Keratinocyte (primary cell): ENCODE data around the gene SPRED1. TPM values are rescaled to one million over a fixed set of nuclear protein-coding genes. Genes with fewer than 3 reads are reported as not detected.

Experiments used
- DNase-seq: peaks from one replicate; pipeline ENCODE4 v3.0.0-alpha.2; 2011; ENCODE audit warnings: low read depth, missing footprints, low spot score
- FAIRE-seq: peaks from 2 replicates; lab custom pipeline; 2011; peaks lifted over from hg19 to GRCh38; lab: Jason Lieb, UNC
- H2AFZ ChIP-seq: 2 replicates; pipeline ENCODE4 v1.6.0; 2012; ENCODE audit warnings: low read length, control low read depth, inconsistent platforms; ENCODE audit not compliant: control insufficient read depth
- H3K27ac ChIP-seq: 2 replicates; pipeline ENCODE4 v1.5.1; 2011; ENCODE audit warnings: low read length; ENCODE audit not compliant: control insufficient read depth, insufficient read depth
- H3K27me3 ChIP-seq: 3 replicates; pipeline ENCODE4 v1.6.0; 2011; ENCODE audit warnings: low read length; ENCODE audit not compliant: control insufficient read depth, insufficient read depth; ENCODE audit errors: extremely low read depth
- H3K36me3 ChIP-seq, 2 experiments: 2 replicates in 1 of 2; 3 replicates in 1 of 2; pipeline ENCODE4 v1.5.1; 2011; ENCODE audit warnings: low read length in 2 of 2, mild to moderate bottlenecking in 1 of 2; ENCODE audit not compliant: control insufficient read depth in 2 of 2, insufficient read depth in 2 of 2; ENCODE audit errors: extremely low read depth in 1 of 2
- H3K4me1 ChIP-seq: 3 replicates; pipeline ENCODE4 v1.5.1; 2011; ENCODE audit warnings: low read length; ENCODE audit not compliant: control insufficient read depth, insufficient read depth; ENCODE audit errors: extremely low read depth
- H3K4me2 ChIP-seq: 3 replicates; pipeline ENCODE4 v1.6.0; 2011; ENCODE audit warnings: low read depth, low read length; ENCODE audit not compliant: control insufficient read depth, insufficient read depth; ENCODE audit errors: extremely low read depth
- H3K4me3 ChIP-seq, 3 experiments: fragments of 200-600 bp in 1 of 3; sonication (generic) in 1 of 3; 2 replicates in 2 of 3; 3 replicates in 1 of 3; pipeline ENCODE4 v1.5.1; 2011 to 2016; ENCODE audit warnings: low read length in 3 of 3, mild to moderate bottlenecking in 3 of 3, control low read depth in 2 of 3, inconsistent platforms in 1 of 3, low read depth in 1 of 3, mixed read lengths in 1 of 3, mixed run types in 1 of 3, moderate library complexity in 1 of 3; ENCODE audit not compliant: control insufficient read depth in 2 of 3, insufficient read depth in 2 of 3; ENCODE audit errors: extremely low read depth in 1 of 3
- H3K79me2 ChIP-seq: 2 replicates; pipeline ENCODE4 v1.6.0; 2012; ENCODE audit warnings: low read length; ENCODE audit not compliant: control insufficient read depth, insufficient read depth
- H3K9ac ChIP-seq: 3 replicates; pipeline ENCODE4 v1.6.0; 2011; ENCODE audit warnings: low read length; ENCODE audit not compliant: control insufficient read depth, insufficient read depth; ENCODE audit errors: extremely low read depth
- H3K9me1 ChIP-seq: 3 replicates; pipeline ENCODE4 v1.6.0; 2011; ENCODE audit warnings: low read length; ENCODE audit not compliant: control insufficient read depth, insufficient read depth; ENCODE audit errors: extremely low read depth
- H3K9me3 ChIP-seq: 2 replicates; pipeline ENCODE4 v1.5.1; 2012; ENCODE audit warnings: low read depth, low read length; ENCODE audit not compliant: control insufficient read depth
- H4K20me1 ChIP-seq: 3 replicates; pipeline ENCODE4 v1.6.0; 2011; ENCODE audit warnings: low read length; ENCODE audit not compliant: control insufficient read depth, insufficient read depth; ENCODE audit errors: extremely low read depth
- CTCF ChIP-seq, 3 experiments: IDR thresholded peaks in 1 of 3; conservative IDR thresholded peaks in 1 of 3; optimal IDR thresholded peaks in 1 of 3; 2 replicates in 2 of 3; 3 replicates in 1 of 3; pipeline versions ENCODE3 to v1.5.1; 2011; ENCODE audit warnings: low read length in 3 of 3, mild to moderate bottlenecking in 3 of 3, moderate library complexity in 2 of 3, control low read depth in 1 of 3, inconsistent platforms in 1 of 3; ENCODE audit not compliant: insufficient read depth in 2 of 3; ENCODE audit errors: extremely low read depth in 1 of 3
- EZH2 ChIP-seq: IDR thresholded peaks from one replicate; pipeline ENCODE4 v1.6.1; 2012; ENCODE audit warnings: inconsistent platforms, mild to moderate bottlenecking, low read length, moderate library complexity
- dilution Hi-C: fragments of 300-500 bp; cut with MboI; formaldehyde crosslinking; loops from one replicate; pipeline ENCODE4 v1.7.0; 2020; ENCODE audit warnings: low sequenced_read_pairs; ENCODE audit not compliant: extremely low pct_ligation_motif_present
- polyA plus RNA-seq, 5 experiments: library from polyadenylated mRNA; depleted of rRNA in 3 of 5; stranded (reverse) in 3 of 5; stranded (forward) in 1 of 5; unstranded in 1 of 5; fragments of >200 nt; gene quantifications; 1 replicate in 1 of 5; 2 replicates in 3 of 5; 3 replicates in 1 of 5; pipeline versions ENCODE4 v1.2.1 to v1.2.3, GENCODE V29; 2011 to 2012; ENCODE audit warnings: missing spikeins in 2 of 5, low read depth in 1 of 5, low replicate concordance in 1 of 5

The SPRED1 gene
- polyA plus RNA-seq, 1 donor (not counting 4 experiments of a cell fraction or from before 2014, with no cell fraction given) = 11.5 TPM

GRCh38 chr15:38373016-38373415 lies 120.4 kb downstream of the SPRED1 start:
- H3K27ac ChIP-seq = no peak overlapping the region
- no peaks in the 10 kb centered on the region for H4K20me1 ChIP-seq
- no peak for DNase-seq
- H3K4me2 ChIP-seq = no peak overlapping the region
- FAIRE-seq = no peak
- H3K9me1 ChIP-seq = no peaks in the 10 kb centered on the region
- TF ChIP-seq CTCF (optimal IDR thresholded peaks at IDR 0.05 in 1 of 3, IDR thresholded peaks at IDR 0.05 in 1 of 3, conservative IDR thresholded peaks at IDR 0.05 in 1 of 3; ENCODE audit: extremely low read depth in 1 of 3, insufficient read depth in 2 of 3, low read length in 3 of 3) = no peak
- no peak for TF ChIP-seq EZH2
- no peak overlapping the region for H3K4me3 ChIP-seq
- H2AFZ ChIP-seq = no peak overlapping the region
- no peaks in the 10 kb centered on the region for H3K4me1 ChIP-seq
- dilution Hi-C loops = loop anchor here (25.0 kb wide), 1 partner anchor 361 kb away; no protein-coding TSS in a partner anchor
- H3K9me3 ChIP-seq = no peaks in the 10 kb centered on the region
- no peaks in the 10 kb centered on the region for H3K36me3 ChIP-seq
- no peaks in the 10 kb centered on the region for H3K79me2 ChIP-seq
- H3K9ac ChIP-seq = no peak overlapping the region
- H3K27me3 ChIP-seq = no peaks in the 10 kb centered on the region

- H3K36me3 ChIP-seq = no peaks in the 10 kb centered on the region
- no peak for TF ChIP-seq EZH2
- no peak for TF ChIP-seq CTCF (optimal IDR thresholded peaks at IDR 0.05 in 1 of 3, IDR thresholded peaks at IDR 0.05 in 1 of 3, conservative IDR thresholded peaks at IDR 0.05 in 1 of 3; ENCODE audit: extremely low read depth in 1 of 3, insufficient read depth in 2 of 3, low read length in 3 of 3)
- no peak overlapping the region for H3K9ac ChIP-seq
- no peaks in the 10 kb centered on the region for H3K9me3 ChIP-seq
- no peak overlapping the region for H3K4me3 ChIP-seq
- dilution Hi-C loops = loop anchor here (25.0 kb wide), 1 partner anchor 362 kb away; no protein-coding TSS in a partner anchor
- no peak overlapping the region for H2AFZ ChIP-seq
- FAIRE-seq (no peak), DNase-seq (no peak)
- H3K27me3 ChIP-seq = no peaks in the 10 kb centered on the region
- no peaks in the 10 kb centered on the region for H4K20me1 ChIP-seq
- H3K4me1 ChIP-seq = no peaks in the 10 kb centered on the region
- no peak overlapping the region for H3K4me2 ChIP-seq
- H3K27ac ChIP-seq = no peak overlapping the region
- H3K79me2 ChIP-seq = no peaks in the 10 kb centered on the region
- no peaks in the 10 kb centered on the region for H3K9me1 ChIP-seq
These were observed 121.4 kb downstream of the SPRED1 start for GRCh38 chr15:38374029-38374428.
